GM06990 (cell line): Measurements from ENCODE around the gene CACNA2D3.

ENCODE experiments used
- DNase-seq: peaks from one replicate; pipeline ENCODE4 v3.0.0-alpha.2; 2011; ENCODE audit not compliant: insufficient read length; ENCODE audit errors: extremely low read depth
- H3K27me3 ChIP-seq: replicated peaks from 2 replicates; pipeline ENCODE4 v1.6.0; 2011; ENCODE audit warnings: low read length; ENCODE audit not compliant: control insufficient read depth, insufficient read depth
- H3K36me3 ChIP-seq: 2 replicates; pipeline ENCODE4 v1.5.1; 2011; ENCODE audit warnings: low read length; ENCODE audit not compliant: control insufficient read depth, insufficient read depth
- H3K4me3 ChIP-seq: replicated peaks from 2 replicates; pipeline ENCODE4 v1.5.1; 2011; ENCODE audit warnings: low read depth, mild to moderate bottlenecking, control low read depth, low read length
- CTCF ChIP-seq: IDR thresholded peaks from 2 replicates; pipeline ENCODE4 v1.5.1; 2011; ENCODE audit warnings: low read length, control low read depth, mild to moderate bottlenecking, inconsistent platforms; ENCODE audit not compliant: insufficient read depth, poor library complexity, severe bottlenecking

Gene CACNA2D3

DNA sequence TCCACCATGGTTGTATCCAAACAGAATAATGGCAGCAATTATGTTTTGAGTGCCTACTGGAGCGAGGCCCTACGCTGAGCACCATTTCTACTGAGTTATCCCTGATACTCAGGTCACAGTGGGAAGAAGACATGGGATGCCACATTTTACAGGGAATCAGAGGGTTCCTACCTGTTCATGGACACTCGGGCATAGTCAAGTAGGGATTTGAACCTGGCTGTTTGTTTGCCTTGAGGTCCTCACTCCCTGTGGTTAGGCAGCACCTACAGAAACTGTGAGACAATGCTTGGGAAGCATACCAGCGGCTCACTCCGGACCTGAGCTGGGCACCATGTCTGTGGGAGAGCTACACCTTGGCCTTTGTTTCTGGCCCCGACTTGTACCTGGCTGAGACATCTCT lies 415.2 kb downstream of the CACNA2D3 start:
- no peaks in the 10 kb centered on the region; the same call in 1 of the 2 replicates for H3K27me3 ChIP-seq
- no peak overlapping the region for H3K4me3 ChIP-seq
- no peak for DNase-seq
- no peak for TF ChIP-seq CTCF
- H3K36me3 ChIP-seq, result no peaks in the 10 kb centered on the region

DNA sequence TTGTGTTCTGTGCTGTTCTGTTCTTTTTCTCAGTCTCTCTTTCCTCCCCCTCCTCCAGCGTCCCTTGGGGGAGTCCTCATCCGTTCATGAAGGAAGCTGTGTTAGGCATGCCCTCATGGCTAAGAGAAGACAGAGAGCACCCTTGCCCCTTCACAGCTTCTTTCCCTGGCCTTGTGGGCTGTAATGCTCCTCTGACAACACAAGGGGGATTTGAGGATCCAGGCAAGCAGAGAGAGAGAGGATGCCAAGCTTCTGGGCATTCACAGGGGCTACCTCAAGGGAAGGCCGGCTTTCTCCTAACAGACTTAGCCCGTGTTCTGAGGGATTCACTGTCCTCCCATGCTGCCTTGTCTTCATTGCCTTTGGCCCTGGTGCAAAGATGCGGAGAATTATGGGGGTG lies 416.0 kb downstream of the CACNA2D3 start:
- no peak overlapping the region for H3K4me3 ChIP-seq
- no peak for DNase-seq

DNA sequence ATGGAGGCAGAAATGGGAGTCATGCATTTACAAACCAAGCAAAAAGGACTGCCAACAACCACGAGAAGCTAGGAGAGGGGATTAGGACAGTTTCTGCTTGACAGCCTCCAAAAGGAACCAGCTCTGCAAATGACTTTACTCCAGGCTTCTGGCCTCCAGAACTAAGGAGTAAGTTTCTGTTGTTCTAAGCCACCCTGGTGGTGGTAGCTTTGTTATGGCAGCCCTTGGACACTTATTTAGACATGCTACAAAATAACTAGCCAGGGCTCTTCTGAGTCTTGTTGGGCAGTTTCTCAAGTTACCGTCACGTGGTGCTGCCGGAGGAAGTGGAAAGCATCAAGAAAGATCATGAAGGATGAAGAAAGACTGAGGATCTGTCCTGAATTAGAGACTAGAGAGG lies 419.0 kb downstream of the CACNA2D3 start:
- TF ChIP-seq CTCF, result no peak
- DNase-seq, result no peak
- no peaks in the 10 kb centered on the region for H3K27me3 ChIP-seq
- no peak overlapping the region for H3K4me3 ChIP-seq
- no peaks in the 10 kb centered on the region for H3K36me3 ChIP-seq

More for the DNA sequence above, 416.0 kb downstream of the CACNA2D3 start:
- H3K27me3 ChIP-seq, result no peaks in the 10 kb centered on the region; the same call in 1 of the 2 replicates
- TF ChIP-seq CTCF, result no peak
- H3K36me3 ChIP-seq, result no peaks in the 10 kb centered on the region

DNA sequence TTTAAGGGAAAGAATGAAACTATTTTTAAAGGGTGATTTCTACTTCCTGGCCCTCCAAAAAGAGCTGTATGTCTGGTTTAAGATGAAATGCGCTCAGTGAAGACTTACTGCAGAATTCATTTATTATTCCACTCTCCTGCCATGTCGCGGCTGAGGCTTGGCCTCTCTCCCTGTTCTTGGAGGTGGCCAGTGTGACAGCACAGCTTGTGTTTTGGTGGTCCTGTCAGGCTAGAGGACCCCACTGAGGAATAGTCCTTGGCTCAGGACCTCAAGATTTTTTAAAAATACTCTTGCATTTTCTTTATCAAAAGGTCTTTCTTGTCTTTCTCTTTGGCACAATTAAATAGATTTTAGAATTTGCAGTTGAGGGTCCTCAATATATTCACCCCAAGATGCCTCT lies 421.1 kb downstream of the CACNA2D3 start:
- no peak for TF ChIP-seq CTCF
- DNase-seq, result no peak
- H3K27me3 ChIP-seq, result no peaks in the 10 kb centered on the region

GRCh38 chr3:54547051-54547450 lies 424.7 kb downstream of the CACNA2D3 start:
- no peaks in the 10 kb centered on the region for H3K27me3 ChIP-seq
- no peak overlapping the region for H3K4me3 ChIP-seq
- no peaks in the 10 kb centered on the region for H3K36me3 ChIP-seq
- no peak for DNase-seq
- no peak for TF ChIP-seq CTCF

More for the DNA sequence above, 421.1 kb downstream of the CACNA2D3 start:
- Histone ChIP-seq H3K36me3 (no peaks in the 10 kb centered on the region), H3K4me3 (no peak overlapping the region)

DNA sequence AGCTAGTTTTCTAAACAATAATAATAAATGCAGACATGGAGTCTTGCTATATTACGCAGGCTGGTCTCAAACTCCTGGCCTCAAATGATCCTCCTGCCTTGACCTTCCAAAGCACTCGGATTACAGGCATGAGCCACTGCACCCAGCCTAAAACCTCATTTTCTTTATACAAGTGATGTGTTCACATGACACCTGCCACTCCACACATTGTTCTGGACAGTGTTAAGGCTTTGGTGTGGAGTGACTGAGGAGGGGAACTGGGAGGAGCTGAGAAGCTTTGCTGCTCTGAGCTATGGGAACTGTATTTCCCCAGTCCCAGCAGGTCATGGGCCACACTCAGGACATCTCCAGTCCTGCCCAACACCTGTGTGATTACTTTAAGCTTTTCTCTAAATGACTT lies 425.5 kb downstream of the CACNA2D3 start:
- H3K36me3 ChIP-seq, result no peaks in the 10 kb centered on the region

More for the DNA sequence above, 425.5 kb downstream of the CACNA2D3 start:
- no peaks in the 10 kb centered on the region for H3K27me3 ChIP-seq
- no peak overlapping the region for H3K4me3 ChIP-seq
- no peak for TF ChIP-seq CTCF
- DNase-seq, result no peak
